NCI-H2107 treated with DMSO at 0.1 percent for 48 hours (cell line): ENCODE measurements around the gene GMDS.
A peak's percentile ranks its signal among the peaks of the same experiment; 100 is the strongest.

Source experiments
- DNase-seq: peaks from one replicate; lab custom pipeline; 2025; ENCODE audit not compliant: unreplicated experiment; lab: John Stamatoyannopoulos, UW

GMDS gene

DNA sequence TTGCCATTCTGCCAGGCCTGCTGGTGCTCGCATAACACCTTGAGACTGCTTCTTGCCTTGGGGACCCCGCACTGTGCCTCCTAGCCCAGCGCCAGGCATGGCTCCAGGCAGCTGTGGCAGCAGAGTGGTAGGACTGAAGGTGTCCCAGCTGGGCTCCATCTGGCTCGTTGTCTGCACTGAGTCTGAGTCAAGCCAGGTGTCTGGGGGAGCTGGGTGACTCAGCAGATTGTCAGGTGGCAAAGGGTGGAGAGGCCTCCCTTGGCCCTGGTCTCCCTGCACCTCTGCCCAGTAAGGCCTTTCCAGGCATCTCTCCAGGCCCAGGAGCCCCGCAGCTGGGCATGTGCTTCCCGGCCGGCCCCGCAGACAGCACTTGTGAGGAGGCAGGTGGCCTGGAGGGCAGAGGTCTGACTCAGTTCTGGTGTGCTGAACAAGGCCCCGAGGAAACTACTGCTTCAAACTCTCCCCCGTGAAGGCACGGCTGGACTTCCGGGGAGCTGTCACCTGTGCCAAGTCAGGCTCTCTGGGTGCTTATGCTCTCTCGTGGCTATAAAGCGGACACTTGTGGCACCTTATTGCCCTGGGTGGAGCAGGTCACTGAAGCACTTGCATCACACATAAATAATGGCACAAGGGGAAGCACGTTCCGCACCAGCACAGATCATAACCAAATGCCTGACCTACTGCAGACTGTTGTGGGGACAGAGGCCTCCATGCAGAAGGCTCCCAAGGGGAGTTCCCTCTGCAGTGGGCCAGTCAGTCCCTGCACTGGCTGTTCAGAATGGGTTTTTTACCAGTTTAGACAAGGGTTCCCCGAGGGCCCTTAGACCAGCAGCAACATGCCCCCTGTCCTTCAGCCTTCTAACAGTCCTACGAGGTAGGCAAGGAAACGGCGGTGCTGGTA lies 608.2 kb downstream of the GMDS start:
- DNase-seq, result peak; percentile 34

- no peak for DNase-seq
Observed at GRCh38 chr6:1636272-1636825, 609.1 kb downstream of the GMDS start.

- DNase-seq, result no peak
Observed at GRCh38 chr6:1635305-1636010, 609.9 kb downstream of the GMDS start.

GRCh38 chr6:1634081-1634480 lies 611.3 kb downstream of the GMDS start:
- DNase-seq, result no peak

- no peak for DNase-seq
Observed at GRCh38 chr6:1633366-1634021, 611.9 kb downstream of the GMDS start.

GRCh38 chr6:1631251-1631650 lies 614.2 kb downstream of the GMDS start:
- DNase-seq, result no peak

DNA sequence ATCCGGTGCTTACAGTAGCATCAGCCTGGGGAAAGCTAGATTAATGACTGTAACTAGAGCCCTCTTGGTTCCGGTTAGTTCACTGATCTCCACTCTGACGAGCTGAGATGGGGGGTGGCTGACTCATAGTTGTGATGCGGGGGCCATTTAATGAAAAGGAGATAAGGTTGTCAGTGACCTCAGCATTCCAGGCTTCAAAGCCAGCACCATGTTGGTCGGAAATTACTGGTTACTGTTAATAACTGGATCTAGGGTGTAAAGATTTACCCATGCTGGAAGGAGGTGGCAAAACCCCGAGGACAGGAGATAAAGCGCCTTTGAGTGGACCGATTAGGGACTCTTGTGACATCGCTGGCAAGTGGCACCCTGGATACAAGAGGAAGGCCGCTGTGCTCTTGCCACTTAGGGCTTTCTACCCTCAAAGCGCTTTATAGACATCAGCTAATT lies 614.6 kb downstream of the GMDS start:
- peak; percentile 55 for DNase-seq

DNA sequence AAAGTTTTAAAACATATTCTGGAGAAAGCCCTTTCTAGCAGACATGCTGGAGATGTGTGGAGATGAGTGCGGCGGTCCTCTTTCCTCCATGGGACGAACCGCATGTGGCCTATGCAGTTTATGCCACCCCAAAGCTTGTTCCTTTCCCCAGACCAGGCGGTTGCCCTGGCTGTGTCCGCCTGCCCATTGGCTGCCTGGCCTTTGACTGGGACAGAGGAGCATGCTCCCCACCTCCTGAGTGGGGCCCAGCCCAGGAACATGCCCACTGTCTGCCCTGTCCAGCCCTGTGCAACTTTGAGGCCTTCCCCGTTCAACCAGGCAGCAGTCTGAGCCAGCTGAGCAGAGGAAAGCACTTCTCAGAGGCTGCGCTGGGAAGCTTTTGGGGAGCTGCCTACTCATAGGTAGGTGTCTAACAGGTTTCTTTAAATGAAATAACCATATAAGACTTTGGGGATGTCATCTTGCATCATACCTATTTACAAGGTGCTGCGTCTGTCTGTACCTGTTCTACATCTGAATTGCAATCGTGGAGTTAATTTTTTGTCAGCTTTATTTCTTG lies 615.1 kb downstream of the GMDS start:
- DNase-seq, result no peak

DNA sequence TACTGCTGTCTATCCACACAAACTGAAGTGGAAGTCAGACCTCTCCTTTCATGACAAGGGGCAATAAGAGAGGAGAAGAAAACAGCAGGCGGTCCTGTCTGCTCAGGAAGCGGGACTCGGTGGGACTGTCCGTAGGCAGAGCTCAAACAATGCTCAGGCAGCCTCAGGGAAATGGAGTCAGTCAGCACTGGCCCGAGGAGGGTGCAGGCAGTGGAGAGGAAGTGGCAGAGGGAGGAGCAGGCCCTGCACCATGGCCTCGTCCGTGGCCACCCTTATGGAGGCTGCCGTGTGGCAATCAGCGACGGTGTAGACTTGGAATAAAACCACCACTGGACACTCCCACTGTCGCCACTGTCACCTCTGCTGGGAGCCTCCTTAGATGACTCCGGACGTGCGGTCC lies 616.1 kb downstream of the GMDS start:
- no peak for DNase-seq

DNA sequence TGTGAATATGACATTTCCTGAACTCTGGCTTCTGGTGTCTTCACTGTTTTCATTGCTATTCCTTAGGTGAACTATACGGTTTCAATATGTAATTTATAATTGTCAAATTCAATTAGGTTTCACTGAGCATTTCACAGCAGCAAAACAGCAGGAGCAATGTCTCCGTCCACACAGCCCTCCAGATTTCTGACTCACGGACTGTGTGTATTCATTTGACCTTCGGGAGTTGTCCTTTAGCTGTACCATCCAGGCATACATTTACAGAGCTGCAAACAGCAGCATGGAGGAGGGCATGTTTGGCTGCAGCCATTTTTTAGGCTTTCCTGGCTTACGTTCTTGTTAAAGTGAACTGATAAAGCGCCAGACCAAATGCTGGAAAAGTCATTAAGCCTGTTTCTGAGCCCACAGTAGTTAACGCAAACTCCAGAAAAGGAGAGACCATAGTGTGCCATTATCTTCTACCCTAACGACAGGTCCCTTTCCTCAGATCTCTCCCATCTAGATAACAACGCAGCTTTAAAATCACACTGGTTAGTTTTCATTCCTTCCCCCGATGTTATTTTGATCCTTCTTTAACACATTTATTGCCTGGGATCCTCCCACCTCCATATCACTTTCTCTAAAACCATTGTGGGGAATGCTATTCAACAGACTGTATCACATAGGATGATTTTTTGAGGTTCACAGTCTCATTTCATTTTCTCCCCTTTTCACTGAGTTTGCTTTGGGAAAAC lies 617.4 kb downstream of the GMDS start:
- no peak for DNase-seq

- no peak for DNase-seq
Observed at GRCh38 chr6:1626481-1626880, 618.9 kb downstream of the GMDS start.

GRCh38 chr6:1625794-1626435 lies 619.5 kb downstream of the GMDS start:
- no peak for DNase-seq

GRCh38 chr6:1624851-1625781 lies 620.3 kb downstream of the GMDS start:
- DNase-seq, result no peak

DNA sequence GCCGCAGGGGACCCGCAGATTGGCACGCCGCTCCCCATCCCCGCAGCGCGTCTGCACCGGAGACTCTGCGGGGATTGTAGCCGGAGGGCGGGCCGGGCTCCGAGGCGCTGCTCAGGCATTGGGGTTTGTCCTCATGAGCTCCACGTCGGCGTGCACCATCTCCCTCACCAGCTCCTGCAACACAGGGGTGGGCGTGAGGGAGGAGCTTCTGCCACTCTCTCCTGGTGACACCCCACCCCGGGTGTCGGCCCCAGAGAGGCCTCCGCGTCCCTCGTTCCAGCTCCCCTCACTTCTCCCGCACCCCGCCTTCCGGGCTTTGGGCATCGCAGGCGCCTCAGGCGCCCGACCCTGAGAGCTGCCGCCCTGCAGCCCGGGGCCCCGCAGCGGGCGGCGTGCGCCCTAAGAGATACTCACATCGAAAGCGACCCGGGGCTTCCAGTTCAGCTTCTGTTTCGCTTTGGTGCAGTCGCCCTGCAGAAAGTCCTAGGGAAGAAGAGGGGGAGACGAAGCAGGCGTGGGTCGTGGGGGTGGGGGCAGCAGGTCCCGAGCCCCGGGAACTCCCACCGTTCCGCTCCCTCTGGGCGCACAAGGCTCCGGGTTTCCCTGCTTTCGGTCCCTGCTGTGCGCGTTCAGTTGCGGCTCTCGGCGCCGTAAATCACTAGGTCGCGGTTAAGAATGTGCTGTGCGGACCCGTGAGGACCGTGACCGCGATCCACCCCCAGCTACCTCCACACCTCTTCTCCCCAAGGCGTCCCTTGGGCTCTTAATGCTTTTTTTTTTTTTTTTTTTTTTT lies 621.2 kb downstream of the GMDS start:
- no peak for DNase-seq

DNA sequence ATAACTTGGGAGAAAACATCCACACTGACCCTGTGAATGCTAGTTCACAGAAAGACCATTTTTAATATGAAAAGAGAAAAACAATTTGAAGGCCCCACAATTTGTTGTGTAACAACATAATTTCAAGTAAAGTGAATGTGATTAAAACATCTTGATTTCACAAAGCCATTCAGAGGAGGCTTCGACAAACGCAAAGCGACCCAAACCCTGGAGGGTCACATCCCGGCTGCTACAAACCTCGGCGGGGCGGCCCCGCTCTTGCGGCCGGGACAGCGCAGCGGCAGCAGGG lies 621.7 kb downstream of the GMDS start:
- DNase-seq, result no peak

DNA sequence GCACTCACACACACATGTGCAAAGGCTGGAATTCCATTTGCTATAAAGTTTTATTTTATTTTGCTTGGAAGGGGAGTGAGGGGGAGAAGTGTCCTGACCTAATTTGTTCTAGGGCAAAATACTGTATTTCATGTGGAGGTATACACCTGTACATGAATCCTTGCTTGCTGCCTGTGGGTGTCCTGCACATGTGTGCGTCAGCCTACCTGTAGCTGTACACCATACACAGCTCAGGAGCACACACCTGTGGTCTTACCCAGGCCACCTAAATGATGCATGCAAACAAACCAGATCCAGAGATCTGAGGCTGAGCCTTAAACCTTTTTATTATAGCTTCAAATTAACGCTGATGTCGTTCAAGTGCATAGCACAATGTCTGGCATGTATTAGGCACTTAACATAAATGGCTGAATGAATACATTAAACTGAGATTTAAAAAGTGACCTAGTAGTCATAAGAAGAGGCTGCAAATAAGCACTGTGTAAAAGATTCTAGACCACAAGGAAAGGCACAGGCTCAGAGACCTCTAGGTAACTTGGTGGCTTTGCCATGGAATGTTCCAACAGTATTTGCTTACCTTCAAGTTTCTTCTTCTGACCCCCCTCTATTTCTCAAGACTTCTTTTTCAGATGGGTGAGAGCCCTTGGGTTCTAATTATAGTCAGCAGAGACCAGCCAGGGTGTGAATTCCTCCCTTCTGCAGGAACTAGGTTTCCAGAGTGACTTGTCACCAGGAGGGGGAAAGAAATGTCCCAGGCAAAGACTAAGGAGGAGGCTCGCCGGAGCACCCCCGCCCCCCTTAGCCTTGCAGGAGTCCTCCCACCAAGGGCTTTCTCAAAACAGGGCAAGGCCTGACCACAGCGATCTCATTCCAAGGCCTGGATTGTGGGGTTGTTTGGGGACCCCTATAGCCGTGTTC lies 622.3 kb downstream of the GMDS start:
- DNase-seq, result no peak

DNA sequence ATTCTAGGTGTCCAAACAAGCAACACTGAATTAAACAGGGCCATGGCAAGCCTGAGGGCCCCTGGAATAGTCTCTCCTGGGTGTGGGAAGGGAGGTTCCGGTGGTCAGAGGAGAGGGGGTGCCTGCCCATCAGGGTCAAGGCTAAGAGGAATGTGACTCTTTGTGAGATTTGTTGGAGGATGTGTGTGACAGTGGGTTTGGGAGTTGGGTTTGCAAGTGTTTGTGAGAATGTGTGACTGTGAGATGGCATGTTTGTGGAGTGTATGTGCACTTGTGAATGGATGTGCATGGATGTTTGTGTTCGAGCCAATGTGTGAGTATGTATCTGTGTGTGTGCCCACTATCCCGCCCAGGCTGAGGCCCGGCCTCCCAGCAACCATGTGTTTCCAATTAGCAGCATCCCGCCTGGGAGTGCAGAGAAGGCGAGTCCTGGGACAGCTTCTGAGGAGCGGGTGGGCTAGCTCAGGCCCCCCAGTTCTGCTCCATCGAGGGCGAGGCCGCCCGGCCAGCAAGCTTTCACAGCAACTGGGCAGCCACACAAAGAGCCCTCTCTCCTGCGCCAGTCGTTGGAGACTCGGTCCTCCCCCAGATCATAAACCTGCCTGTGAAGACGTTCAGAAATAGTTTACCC lies 623.1 kb downstream of the GMDS start:
- DNase-seq, result no peak
